Anterior cingulate cortex (tissue), 58 donors: Measurements from ENCODE around the gene ADGRV1.
"Not testable (repeated sequence)": the region's sequence is repeated elsewhere in the genome, so short reads cannot be mapped to it uniquely, and the experiment has no call there.

ENCODE experiments used
- DNase-seq, 58 donors: peaks; one replicate each; lab custom pipeline; 2025; lab: John Stamatoyannopoulos, UW

ADGRV1 gene

DNA sequence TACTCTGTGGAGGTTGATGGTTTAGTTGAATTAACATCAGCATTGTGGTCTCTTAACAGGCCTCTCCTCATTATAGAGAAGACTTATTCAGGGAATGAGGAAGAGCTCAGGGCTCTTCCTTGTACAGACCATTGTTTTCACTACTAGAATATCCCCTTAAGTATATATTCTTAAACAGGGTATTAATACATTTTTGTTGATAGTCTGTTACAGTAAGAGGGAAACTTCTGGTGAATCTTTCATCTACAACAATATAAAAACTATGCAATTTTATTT is 330.7 kb downstream of the ADGRV1 start:
- no peak for DNase-seq

DNA sequence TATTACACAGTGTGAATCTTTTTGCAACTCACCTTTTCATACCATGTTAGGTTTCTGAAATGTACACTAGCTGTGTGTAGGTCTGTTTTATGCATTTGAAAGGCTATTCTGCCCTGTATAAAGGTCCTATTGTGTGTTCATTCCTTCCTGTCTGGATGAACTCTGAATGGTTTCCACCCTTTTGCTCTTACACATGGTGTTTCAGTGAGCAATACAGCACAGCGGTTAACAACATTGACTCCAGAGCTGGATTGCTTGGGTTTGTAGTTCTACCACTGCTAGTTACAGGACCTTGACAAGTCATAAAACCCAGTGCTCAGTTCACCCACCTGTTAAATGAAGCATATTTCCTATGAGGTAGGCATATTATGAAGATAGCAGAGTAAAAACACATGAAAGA is 331.6 kb downstream of the ADGRV1 start:
- DNase-seq: no peak

DNA sequence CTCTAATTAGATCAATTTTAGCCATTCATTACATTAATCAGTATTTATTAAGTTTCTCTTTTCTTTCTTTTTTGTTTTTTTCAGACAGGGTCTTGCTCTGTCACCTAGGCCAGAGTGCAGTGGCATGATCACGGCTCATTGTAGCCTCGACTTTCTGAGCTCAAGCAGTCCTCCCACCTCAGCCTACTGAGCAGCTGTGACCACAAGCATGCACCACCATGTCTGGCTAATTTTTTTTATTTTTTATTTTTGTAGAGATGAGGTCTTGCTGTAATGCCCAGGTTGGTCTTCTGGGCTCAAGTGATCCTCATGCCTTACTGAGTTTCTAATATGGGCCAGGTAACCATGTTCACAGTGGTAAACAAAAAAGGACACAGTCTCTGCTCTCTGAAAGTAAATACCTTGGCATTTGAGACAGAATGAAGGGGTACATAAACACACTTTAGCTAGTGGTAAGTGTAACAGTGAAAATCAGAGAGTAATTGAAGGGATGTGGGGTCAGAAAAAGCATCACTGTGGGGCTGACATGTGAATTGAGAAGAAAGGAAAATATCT is 336.3 kb downstream of the ADGRV1 start:
- no peak for DNase-seq

DNA sequence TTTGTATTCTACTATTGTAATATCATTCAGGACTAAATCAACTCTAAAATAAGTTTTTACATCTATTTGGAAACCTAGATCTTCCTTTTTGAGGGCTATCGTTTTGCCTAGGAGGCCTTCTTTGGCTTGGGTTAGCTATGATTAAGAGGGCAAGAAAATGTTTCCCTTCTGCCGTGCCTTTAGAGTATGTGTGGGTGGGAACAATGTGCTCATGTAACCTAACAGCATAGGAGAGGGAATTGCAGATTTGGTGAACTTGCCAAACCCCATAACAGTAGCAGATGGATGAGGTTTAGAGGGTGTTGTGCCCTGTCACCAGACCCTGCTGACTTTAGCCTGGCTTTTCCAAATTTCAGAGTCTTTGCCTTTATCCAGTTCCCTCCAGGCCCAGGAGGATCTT is 339.0 kb downstream of the ADGRV1 start:
- DNase-seq: no peak

DNA sequence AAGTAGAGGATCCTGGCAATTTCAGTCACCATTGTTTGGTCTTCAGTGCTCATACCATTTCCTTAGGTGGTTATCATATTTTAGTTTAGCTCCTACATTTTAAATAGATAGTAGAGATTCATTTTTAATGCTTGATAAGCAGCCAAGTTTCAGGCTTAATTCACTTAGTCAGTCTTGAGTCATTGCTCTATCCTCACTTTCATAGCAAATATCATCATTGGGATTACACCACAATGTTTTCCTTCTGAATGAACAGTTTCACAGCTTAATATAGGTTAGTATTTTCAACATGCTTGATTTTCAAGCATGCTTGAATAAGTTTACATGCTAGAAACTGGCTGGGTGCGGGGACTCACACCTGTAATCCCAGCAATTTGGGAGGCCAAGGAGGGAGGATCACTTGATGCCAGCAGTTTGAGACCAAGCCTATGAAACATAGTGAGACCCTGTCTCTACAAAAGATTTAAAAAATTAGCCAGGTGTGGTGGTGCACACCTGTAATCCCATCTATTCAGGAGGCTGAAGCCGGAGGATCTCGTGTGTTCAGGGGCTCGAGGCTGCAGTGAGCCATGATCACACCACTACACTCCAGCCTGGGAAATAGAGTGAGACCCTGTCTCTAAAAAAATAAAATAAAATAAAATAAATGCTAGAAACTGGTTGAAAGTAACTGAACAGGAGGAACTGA is 339.9 kb downstream of the ADGRV1 start:
- DNase-seq: no peak

DNA sequence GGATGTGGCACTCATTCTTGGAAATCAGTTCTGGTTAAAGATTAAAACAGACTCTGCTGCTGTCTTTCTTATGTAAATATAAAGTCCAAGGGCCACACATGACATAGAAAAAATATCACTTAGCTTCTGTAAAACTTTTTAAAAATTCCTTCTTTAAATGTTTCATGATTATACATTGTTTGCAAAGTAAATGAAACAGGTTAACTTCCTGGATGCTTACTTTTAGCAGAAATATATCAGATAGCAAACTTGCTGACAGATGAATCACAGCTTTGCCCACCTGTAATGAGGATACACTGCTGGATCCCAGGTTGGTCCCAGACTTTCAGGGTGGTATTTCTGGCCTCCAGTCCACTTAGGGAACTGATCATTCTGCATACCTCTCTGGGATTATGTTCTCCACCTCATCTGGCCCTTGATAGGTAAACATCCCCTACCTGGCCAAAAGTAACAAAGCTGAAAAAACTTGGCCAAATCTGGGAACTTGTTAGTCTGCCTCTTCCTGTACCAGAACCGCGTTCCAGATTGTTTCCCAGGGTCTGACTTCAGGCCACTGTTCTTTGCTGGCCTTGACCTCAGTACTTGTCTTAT is 340.5 kb downstream of the ADGRV1 start:
- no peak for DNase-seq

DNA sequence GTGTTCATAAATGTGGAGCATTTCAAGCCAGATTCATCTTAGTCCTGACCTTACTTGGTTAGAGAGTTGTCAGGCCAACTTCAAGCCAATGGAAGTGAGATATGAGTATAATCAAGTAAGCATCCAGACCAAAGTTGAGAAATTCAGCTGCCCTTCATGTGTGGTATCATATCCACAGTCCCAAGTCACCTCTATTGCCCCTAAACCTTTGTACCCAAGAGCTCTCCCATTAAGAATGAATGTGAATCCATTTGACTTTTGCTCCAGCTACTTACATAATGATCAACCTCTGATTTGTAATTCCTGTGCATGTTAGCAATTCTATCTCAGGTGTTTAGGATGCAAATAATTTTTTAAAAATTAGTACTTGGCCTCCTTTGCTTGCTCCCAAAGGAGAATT is 342.7 kb downstream of the ADGRV1 start:
- DNase-seq: no peak

DNA sequence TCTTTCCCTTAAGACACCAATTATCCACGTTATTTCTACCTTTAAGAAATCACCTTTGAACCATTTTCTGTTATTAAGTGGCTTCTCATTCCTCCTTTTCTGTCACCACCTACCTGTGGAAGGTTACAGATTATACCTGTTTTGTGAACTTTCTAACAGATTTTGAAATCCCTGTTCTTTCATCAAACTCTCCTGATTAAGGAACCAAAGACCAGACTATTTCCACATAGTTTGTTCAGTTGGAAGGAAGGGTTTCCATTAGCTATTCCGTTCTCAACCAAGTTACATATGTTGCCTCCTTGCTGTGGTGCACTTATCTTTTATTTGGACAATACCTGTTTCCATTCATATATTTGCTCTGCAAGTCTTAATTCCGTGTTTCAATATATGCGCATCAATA is 343.6 kb downstream of the ADGRV1 start:
- no peak for DNase-seq

DNA sequence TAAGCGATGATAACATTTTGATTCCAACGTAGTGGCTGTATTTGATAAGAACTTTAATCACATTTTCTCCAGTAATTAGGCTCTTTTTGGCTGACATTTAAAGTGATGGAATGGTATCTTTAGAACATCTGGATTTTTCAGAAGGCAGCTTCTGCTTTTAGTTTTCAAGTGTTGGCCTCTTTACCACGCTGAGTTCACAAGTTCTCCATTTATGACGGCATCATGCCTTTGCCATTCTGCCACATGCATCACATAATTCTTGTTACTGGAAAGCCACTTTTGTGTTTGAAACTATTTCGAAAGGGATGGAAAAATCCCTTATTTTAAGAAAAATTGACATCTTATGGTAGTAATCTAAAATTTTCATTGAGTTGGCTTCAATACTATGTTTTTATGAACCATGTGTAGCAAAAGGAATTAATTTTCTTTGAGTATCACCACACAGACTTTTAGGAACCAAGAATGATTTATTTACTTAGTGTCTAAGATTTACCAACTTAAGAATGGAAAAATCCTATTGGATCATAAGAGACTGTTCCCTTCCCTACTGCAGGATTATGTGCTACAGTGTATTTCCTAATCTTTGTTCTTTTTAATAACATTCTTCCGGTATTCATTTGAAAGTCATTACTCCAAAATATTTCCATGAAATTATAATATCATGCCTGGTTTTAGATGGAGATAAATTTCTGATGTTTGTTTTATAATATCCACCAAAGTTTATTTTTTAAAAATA is 344.2 kb downstream of the ADGRV1 start:
- no peak for DNase-seq

DNA sequence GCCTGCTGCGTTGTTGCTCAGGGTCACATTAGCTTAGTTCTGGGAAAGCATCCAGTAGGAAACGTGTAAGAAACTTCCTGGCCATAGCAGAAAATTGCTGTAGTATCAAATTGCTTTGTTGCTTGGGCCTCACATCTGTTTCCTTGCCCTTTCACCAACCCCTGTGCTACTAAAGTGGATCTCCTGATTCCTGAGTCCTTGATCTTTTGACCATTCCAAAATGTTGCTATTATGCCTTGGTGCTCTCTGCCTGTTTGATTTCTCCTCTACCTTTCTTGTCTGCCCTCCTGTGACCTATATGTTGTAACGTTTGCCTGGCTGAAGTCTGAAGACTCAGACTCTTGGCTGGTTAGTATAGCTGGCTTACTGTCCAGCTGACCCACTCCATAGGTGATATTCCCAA is 350.5 kb downstream of the ADGRV1 start:
- no peak for DNase-seq

DNA sequence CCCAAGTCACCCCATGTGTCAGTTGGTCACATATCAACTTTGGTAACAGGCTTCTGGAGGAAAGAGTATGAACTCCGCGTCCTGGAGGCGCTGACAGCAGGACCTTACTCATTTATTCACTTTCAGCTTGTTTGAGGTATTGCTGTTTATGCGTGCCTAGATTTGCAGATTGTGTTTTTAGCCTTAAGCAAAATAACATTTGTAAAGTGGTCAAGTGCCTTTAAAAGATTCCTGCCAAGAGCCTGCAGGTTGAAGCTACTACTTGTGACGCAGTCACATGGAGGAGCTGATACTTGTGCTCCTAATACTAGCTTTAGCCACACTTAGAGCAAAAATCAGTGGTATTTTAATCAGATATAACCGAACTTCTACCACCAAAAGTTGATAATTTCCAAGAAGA is 351.3 kb downstream of the ADGRV1 start:
- no peak for DNase-seq

DNA sequence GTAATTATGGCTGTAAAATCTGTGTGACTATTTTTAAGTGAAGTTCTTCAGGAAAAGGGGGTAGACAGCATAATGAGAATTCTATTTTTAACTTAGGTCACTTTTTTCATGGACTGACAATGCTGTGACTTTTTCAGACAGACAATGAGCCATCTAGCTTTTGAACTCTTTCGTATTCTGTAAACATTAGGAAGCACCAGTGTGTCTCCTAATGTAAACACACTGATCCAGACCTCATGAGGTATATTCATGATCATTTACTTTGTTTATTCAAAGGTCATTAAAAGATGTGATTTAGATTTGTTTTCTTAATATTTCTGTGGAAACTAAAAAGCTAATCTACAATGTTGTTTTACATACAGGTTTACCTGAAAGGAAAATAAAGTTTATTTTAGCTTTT is 352.6 kb downstream of the ADGRV1 start:
- DNase-seq: no peak

DNA sequence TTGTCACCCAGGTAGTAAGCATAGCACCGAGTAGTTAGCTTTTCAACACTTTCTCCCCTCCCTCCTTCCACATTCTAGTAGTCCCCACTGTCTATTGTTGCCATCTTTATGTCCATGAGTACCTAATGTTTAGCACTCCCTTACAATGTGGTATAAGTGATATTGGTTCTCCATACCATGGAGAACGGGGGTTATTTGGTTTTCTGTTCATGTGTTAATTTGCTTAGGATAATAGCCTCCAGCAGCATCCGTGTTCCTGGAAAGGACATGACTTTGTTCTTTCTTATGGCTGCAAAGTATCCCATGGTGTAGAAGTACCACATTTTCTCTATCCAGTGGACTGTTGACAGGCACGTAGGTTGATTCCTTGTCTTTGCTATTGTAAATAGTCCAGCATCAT is 353.9 kb downstream of the ADGRV1 start:
- DNase-seq: no peak

DNA sequence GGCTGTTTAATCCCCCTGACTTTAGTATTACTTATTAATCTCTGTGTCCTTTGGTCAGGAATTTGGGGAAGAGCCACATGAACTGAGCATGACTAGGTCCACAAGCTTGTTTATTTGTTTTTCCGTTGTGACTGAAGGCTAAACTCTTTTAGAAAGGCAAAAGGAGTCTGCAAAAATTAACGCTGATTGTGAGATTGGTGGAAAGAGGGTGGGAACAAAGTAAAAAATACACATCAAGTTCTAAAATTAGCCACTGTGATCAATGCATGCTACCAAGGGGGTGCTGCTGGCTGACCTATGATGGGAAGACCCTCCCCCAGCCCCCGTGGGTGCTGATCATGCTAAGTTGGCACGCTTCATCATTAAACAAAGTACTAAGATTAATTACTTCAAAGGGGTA is 356.8 kb downstream of the ADGRV1 start:
- no peak for DNase-seq

DNA sequence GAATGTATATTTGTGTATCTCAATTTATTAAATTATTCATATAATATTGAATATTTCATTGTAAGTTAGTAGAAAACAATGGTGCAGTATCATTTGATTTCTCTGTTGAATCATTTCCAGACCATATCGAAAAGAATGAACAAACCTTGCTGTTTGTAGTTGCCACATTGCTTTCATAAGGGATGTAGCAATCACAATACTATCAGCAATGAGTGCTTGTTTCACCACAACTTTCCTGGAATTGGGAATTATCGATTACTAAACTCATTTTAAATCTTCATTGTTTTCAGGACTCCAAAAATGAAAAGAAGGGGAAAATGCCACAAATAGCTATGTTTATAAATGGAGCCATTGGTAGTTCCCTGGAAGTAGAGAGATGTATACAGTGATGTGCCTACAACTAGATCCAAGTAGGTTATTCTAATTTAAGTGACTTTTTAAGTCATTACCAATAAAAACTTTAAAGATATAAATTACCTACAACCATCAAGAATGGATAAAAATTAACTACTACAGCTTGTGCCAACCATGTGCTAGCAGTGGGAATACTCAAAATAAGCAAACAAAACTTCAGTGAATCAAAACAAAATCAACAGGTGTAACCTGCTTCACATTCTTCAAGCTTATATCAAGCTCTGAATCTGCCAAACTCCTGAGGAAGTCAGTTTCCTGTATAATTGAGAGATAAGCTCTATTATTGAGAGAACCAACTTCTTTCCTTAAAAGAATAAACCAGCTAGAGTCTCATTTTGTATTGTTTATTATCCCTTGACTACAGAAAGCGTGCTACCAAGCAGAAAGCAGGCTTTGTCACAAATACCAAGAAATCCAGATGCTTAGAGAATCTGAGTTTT is 358.6 kb downstream of the ADGRV1 start:
- DNase-seq: no peak

DNA sequence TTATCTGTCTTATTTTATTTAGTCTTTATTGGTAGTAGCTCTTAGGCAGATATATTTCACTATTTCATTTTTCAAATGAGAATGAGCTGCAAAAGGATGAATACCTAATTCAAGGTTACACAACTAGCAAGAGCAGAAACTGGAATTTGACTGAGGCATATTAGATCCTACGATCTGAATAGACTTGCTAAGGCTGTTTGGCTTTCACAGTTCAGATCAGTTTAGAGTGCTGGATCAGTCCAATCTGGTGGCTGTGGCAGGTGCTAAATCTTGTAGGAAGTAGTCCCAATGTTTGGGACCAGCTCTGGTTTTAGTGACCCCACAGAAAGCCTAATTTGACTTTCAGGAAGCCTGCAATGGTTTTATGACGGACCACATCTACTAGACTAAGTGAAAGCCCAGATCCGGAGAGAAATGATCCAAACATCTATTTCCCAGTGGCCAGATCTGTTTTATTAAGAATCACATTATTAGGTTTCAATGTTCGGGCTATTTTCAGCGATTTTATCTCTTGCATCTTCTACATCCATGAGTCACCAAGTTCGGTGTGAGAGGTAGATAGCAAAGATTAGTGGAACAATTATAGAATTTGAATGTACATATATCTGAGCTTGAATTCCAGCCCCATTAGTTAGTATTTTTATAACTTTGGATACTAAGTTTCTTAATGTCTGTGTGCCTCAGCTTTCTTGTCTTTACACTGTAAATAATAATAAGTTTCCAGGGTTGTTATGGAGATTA is 359.5 kb downstream of the ADGRV1 start:
- no peak for DNase-seq

DNA sequence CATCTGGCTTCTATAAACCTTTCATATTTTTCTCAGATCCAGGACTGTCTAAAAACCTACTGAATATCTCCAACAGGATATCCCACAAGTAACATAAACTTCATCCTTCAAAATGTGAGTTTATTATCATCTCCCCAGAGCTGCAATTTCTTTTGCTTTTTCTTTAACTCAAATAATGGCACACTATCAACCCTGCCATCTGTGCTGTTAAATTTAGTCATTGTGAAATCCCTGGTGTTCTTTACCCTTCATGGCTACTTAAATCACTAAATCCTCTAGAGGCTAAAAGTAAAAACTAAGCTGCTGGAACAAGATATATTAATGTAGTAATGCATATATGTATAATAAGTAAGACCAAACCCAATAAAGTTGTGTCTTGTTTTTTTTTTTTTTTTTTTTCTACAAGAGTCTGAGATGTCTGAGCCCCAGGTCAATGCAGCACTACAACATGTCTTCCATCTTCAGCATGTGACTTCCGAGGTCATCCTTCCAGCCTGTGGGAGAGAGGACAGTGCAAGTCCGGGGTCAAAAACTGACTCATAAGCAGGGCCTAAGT is 362.9 kb downstream of the ADGRV1 start:
- peak in 2 of 58 donors; percentile 0 to 18 for DNase-seq

DNA sequence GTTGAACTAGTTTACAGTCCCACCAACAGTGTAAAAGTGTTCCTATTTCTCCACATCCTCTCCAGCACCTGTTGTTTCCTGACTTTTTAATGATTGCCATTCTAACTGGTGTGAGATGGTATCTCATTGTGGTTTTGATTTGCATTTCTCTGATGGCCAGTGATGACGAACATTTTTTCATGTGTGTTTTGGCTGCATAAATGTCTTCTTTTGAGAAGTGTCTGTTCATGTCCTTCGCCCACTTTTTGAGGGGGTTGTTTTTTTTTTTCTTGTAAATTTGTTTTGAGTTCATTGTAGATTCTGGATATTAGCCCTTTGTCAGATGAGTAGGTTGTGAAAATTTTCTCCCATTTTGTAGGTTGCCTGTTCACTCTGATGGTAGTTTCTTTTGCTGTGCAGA is 365.6 kb downstream of the ADGRV1 start:
- not testable (repeated sequence) for DNase-seq

DNA sequence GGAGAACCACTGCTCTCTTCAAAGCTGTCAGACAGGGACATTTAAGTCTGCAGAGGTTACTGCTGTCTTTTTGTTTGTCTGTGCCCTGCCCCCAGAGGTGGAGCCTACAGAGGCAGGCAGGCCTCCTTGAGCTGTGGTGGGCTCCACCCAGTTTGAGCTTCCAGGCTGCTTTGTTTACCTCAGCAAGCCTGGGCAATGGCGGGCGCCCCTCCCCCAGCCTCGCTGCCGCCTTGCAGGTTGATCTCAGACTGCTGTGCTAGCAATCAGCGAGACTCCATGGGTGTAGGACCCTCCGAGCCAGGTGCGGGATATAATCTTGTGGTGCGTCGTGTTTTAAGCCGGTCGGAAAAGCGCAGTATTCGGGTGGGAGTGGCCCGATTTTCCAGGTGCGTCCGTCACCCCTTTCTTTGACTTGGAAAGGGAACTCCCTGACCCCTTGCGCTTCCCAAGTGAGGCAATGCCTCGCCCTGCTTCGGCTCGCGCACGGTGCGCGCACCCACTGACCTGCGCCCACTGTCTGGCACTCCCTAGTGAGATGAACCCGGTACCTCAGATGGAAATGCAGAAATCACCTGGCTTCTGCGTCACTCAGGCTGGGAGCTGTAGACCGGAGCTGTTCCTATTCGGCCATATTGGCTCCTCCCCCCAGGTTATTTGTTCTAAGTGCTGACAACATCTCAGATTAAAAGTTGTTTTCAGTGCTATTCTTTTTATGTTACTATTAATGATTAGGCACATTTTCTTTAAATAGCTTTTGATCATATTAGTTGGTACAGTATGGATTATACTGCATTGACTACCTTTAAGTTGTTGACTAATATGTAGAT is 370.6 kb downstream of the ADGRV1 start:
- not testable (repeated sequence) for DNase-seq
